ENCODE measurements around the gene LY6G6F.

- TF ChIP-seq EZH2phosphoT487 (IDR thresholded peaks at IDR 0.05; ENCODE audit: low read length) (no peak), CTCF (IDR thresholded peaks at IDR 0.05; ENCODE audit: low read length) (no peak)
These were observed 15.5 kb downstream of the LY6G6F start for GRCh38 chr6:31722173-31722572.

Measured in MM.1S (cell line).